K562 (cell line): ENCODE measurements around the gene SMG9. TPM values are rescaled to one million over a fixed set of nuclear protein-coding genes. Genes with fewer than 3 reads are reported as not detected.
A peak's percentile ranks its signal among the peaks of the same experiment; 100 is the strongest.

ENCODE experiments used
- ATAC-seq: fragments of 200-7000 bp; cut with Tn5 transposase; 3 replicates; pipeline ENCODE4 v1.9.1; 2020; ENCODE audit warnings: moderate library complexity
- BruUV-seq: library from RNA; stranded (reverse); fragments of 400-500 nt; replicated peaks from 2 replicates; lab custom pipeline; 2021; lab: Mats Ljungman, UMichigan
- CTCF ChIA-PET: fragments of 300-600 bp; formaldehyde crosslinking; extraction: SDS; loops from one replicate; lab custom pipeline; 2021; ENCODE audit warnings: low intra/inter-chr PET ratio; lab: Yijun Ruan, JAX
- POLR2A ChIA-PET: fragments of 300-600, 350-650 bp; sonication (Branson Sonifier 250); formaldehyde crosslinking; extraction: SDS; loops from one replicate; lab custom pipeline; 2021; ENCODE audit warnings: antibody characterized with exemption, inconsistent platforms; lab: Yijun Ruan, JAX
- DNase-seq, 4 experiments: peaks; one replicate each; pipeline versions ENCODE4 v3.0.0 to v3.0.0-alpha.2; 2011 to 2018; ENCODE audit warnings: low spot score in 3 of 4, mixed read lengths in 3 of 4; ENCODE audit errors: extremely low read depth in 1 of 4
- FAIRE-seq: peaks from 2 replicates; lab custom pipeline; 2011; peaks lifted over from hg19 to GRCh38; lab: Jason Lieb, UNC
- H2AFZ ChIP-seq: 2 replicates; pipeline ENCODE4 v1.6.0; 2011; ENCODE audit warnings: low read depth, low read length, control low read depth, inconsistent platforms
- H3K27ac ChIP-seq: fragments of 200-600 bp; 3 replicates; pipeline ENCODE4 v1.8.0; 2011; ENCODE audit warnings: low read depth, mild to moderate bottlenecking, control low read depth, inconsistent platforms, low read length, moderate library complexity, mixed read lengths; ENCODE audit errors: extremely low read depth
- H3K27me3 ChIP-seq, 2 experiments: fragments of 300-600 bp in 1 of 2; 2 replicates in 1 of 2; 3 replicates in 1 of 2; pipeline versions ENCODE4 v1.6.0 to v1.8.0; 2011; ENCODE audit warnings: inconsistent platforms in 2 of 2, low read length in 2 of 2, mild to moderate bottlenecking in 1 of 2, mixed read lengths in 1 of 2, moderate library complexity in 1 of 2; ENCODE audit not compliant: control insufficient read depth in 2 of 2, insufficient read depth in 2 of 2
- H3K36me3 ChIP-seq: fragments of 300-600 bp; 3 replicates; pipeline ENCODE4 v1.8.0; 2011; ENCODE audit warnings: mild to moderate bottlenecking, low read length, inconsistent platforms; ENCODE audit not compliant: control insufficient read depth, insufficient read depth
- H3K4me1 ChIP-seq, 2 experiments: fragments of 200-600 bp in 1 of 2; replicated peaks in 1 of 2; 2 replicates in 1 of 2; 3 replicates in 1 of 2; pipeline versions ENCODE4 v1.5.1 to v1.8.0; 2011; ENCODE audit warnings: inconsistent platforms in 2 of 2, low read length in 2 of 2, mild to moderate bottlenecking in 1 of 2, mixed read lengths in 1 of 2, moderate library complexity in 1 of 2; ENCODE audit not compliant: control insufficient read depth in 2 of 2, insufficient read depth in 2 of 2
- H3K4me2 ChIP-seq: 2 replicates; pipeline ENCODE4 v1.6.1; 2011; ENCODE audit warnings: low read length, control low read depth, inconsistent platforms, mixed read lengths; ENCODE audit not compliant: insufficient read depth
- H3K4me3 ChIP-seq: fragments of 200-600 bp; sonication (generic), shearing (Covaris generic); 2 replicates; pipeline ENCODE4 v1.5.1; 2016; ENCODE audit warnings: control low read depth, inconsistent platforms
- H3K79me2 ChIP-seq: fragments of 200-600 bp; 3 replicates; pipeline ENCODE4 v1.8.0; 2011; ENCODE audit warnings: low read length, inconsistent platforms; ENCODE audit not compliant: control insufficient read depth, insufficient read depth
- H3K9ac ChIP-seq, 2 experiments: 2 replicates each; pipeline versions ENCODE4 v1.6.0 to v1.6.1; 2011; ENCODE audit warnings: low read depth in 2 of 2, low read length in 2 of 2, control low read depth in 1 of 2, inconsistent platforms in 1 of 2, mild to moderate bottlenecking in 1 of 2, mixed read lengths in 1 of 2; ENCODE audit not compliant: insufficient read depth in 1 of 2
- H3K9me1 ChIP-seq: one replicate; pipeline ENCODE4 v1.6.0; 2011; ENCODE audit warnings: inconsistent platforms, mild to moderate bottlenecking, low read length, moderate library complexity; ENCODE audit not compliant: control insufficient read depth, insufficient read depth
- H3K9me3 ChIP-seq: replicated peaks from 2 replicates; pipeline ENCODE4 v1.5.1; 2011; ENCODE audit warnings: low read depth, low read length, inconsistent platforms; ENCODE audit not compliant: control insufficient read depth, insufficient read depth
- H4K20me1 ChIP-seq: replicated peaks from 2 replicates; pipeline ENCODE4 v1.6.1; 2011; ENCODE audit warnings: low read length, inconsistent platforms, mixed read lengths; ENCODE audit not compliant: control insufficient read depth, insufficient read depth
- KLF13 ChIP-seq: fragments of 450-650 bp; IDR thresholded peaks from 2 replicates; pipeline ENCODE4 v1.6.1; 2016; ENCODE audit warnings: missing genetic modification characterization, low read depth, mild to moderate bottlenecking, missing compliant biosample characterization, moderate library complexity, borderline replicate concordance
- POLR2G ChIP-seq: fragments of 200-400 bp; formaldehyde crosslinking; IDR thresholded peaks from 2 replicates; pipeline ENCODE4 v1.6.1; 2017; ENCODE audit warnings: low read depth, mild to moderate bottlenecking, antibody characterized with exemption, low read length, moderate library complexity
- TCF3 ChIP-seq: sonication (generic); formaldehyde crosslinking; IDR thresholded peaks from 2 replicates; pipeline ENCODE4 v1.4.0; 2020; ENCODE audit warnings: mild to moderate bottlenecking, missing genetic modification reagents
- WGBS: fragments of 100-300 bp; shearing (Covaris generic); methylation state at CpG from one replicate; pipeline ENCODE4 v1.1.6; 2016; ENCODE audit warnings: low coverage, mixed read lengths; ENCODE audit not compliant: insufficient coverage; ENCODE audit errors: missing lambda C conversion rate; 5-methylcytosine and 5-hydroxymethylcytosine counted together
- in situ Hi-C: fragments of 300-500 bp; cut with MboI; formaldehyde crosslinking; loops from 4 replicates; pipeline ENCODE4 v1.15.0; 2018; ENCODE audit warnings: inconsistent platforms, mixed read lengths
- intact Hi-C: fragments of 100-400 bp; cut with micrococcal nuclease; formaldehyde crosslinking; loops from 2 replicates; pipeline ENCODE4 v1.14.2; 2022
- polyA plus RNA-seq, 8 experiments: library from polyadenylated mRNA; depleted of rRNA in 4 of 8; stranded (reverse) in 5 of 8; unstranded in 3 of 8; fragments of >200 nt; fragmentation: Nextera tagmentation in 2 of 8; fragmentation: Illumina TruSeq in 1 of 8; extraction: Ambion mirVana in 2 of 8; extraction: Trizol in 1 of 8; gene quantifications; 2 replicates each; pipeline versions ENCODE4 v1.2.1 to v1.2.3, GENCODE V29; 2011 to 2014; ENCODE audit warnings: inconsistent platforms in 1 of 8, missing spikeins in 1 of 8
- total RNA-seq, 7 experiments: library from RNA; depleted of rRNA in 6 of 7; stranded (reverse); fragments of >200 nt in 6 of 7; fragmentation: Illumina TruSeq in 2 of 7; extraction: Trizol in 2 of 7; gene quantifications; 2 replicates each; pipeline versions ENCODE4 v1.2.1 to v1.2.3, GENCODE V29; 2011 to 2021; ENCODE audit warnings: low replicate concordance in 1 of 7
- TF ChIP-seq, protein P1 (sequence below): fragments of 450-650 bp; formaldehyde crosslinking; IDR thresholded peaks from 2 replicates; pipeline ENCODE4 v1.4.0; 2020; ENCODE audit warnings: mild to moderate bottlenecking, moderate library complexity

Gene SMG9
- total and polyA plus RNA-seq, 9 of the 15 experiments (the other 6 are each of a cell fraction or from before 2014, with no cell fraction given), result 1.7 to 79.7 (median 40.2) TPM

DNA sequence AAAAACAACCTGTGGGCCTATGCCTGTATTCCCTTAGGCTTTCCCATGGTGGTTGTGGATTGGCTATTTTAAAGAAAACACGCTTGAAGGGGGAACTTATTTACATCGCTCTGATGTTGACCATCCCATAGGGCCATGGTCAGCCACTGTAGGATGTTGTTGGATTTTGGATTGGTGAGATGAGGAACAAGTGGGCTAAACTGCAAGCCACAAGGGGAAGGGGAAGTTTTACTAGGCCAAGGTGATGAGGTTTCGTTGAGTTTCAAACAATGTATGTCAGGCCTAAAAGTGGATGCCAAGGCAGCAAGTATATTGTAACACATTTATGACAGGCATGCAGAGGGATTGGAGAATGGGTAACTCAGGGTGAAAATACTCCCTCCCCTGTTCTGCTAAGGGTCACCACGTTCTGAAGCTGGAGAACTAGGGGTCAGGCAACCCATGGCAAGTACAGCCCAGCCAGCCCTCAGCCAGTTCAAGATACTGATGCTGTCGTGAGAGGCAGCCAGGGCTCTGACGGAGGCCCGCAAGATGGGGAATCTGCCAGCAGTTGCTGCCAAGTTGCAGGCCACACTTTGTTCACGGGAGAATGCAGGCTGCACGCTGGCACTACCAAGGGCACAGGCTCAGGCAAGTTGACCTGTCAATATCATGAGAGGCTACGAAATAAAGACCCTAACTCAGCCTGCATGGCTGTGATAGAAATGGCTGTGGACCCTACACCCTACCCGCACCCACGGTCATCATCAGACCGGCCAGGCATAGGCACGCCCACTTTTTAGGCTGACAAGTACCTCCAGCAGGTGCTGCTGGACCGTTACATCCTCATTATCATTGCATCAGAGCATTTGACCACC, 27.8 kb downstream of the SMG9 start:
- intact Hi-C loops (no loop called here), in situ Hi-C loops (no loop called here)
- Histone ChIP-seq H3K4me2 (no peak overlapping the region), H3K79me2 (no peaks in the 10 kb centered on the region), H3K4me1 (no peaks in the 10 kb centered on the region), H3K27me3 (no peaks in the 10 kb centered on the region), H4K20me1 (no peaks in the 10 kb centered on the region), H3K9me3 (no peaks in the 10 kb centered on the region), H3K9me1 (no peaks in the 10 kb centered on the region), H3K36me3 (peaks cover 34% of the 10 kb centered on the region), H3K9ac (0 out of 4 replicates have a peak overlapping the region, but pooled peaks of 1 of the 2 experiments have one; percentile 13), H2AFZ (no peak overlapping the region), H3K4me3 (no peak overlapping the region), H3K27ac (no peak overlapping the region)
- ChIA-PET POLR2A (interaction anchor here (0.6 to 2.0 kb wide), 4 partner anchors 9 to 429 kb away, joined by 3 to 8 read pairs (median 6); partner anchors contain the start of gene PLAUR), CTCF (no interaction called here)
- FAIRE-seq (no peak), ATAC-seq (peak; percentile 33; the same call in 2 of the 3 replicates), DNase-seq (no peak)
- peak; percentile 57 for TF ChIP-seq POLR2G
- TF ChIP-seq, protein P1, sequence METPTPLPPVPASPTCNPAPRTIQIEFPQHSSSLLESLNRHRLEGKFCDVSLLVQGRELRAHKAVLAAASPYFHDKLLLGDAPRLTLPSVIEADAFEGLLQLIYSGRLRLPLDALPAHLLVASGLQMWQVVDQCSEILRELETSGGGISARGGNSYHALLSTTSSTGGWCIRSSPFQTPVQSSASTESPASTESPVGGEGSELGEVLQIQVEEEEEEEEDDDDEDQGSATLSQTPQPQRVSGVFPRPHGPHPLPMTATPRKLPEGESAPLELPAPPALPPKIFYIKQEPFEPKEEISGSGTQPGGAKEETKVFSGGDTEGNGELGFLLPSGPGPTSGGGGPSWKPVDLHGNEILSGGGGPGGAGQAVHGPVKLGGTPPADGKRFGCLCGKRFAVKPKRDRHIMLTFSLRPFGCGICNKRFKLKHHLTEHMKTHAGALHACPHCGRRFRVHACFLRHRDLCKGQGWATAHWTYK (CRISPR knock-in tag), result no peak
- TF ChIP-seq TCF3 (CRISPR knock-in tag), result no peak
- TF ChIP-seq KLF13 (tag), result peak; percentile 13; the same call in 1 of the 2 replicates
- BruUV-seq, result no TSS peak
- 46% methylated on average over 14 of the region's 15 CpGs for WGBS
